ENCODE data around the gene ATP5F1D.

GRCh38 chr19:1250437-1251260 lies 9.1 kb downstream of the ATP5F1D start:
- TF ChIP-seq CTCF (conservative IDR thresholded peaks at IDR 0.05; ENCODE audit: low read depth, low read length) (no peak), EZH2 (IDR thresholded peaks at IDR 0.05; ENCODE audit: low read length, unreplicated experiment) (no peak), EZH2phosphoT487 (IDR thresholded peaks at IDR 0.05; ENCODE audit: borderline replicate concordance, low read length) (no peak)

All from PC-3 (cell line).